HG03571 (cell line): ENCODE measurements around the gene PDZD7.

Experiments
- ATAC-seq: cut with Tn5 transposase; IDR thresholded peaks from one replicate; pipeline ENCODE4 v1.9.1; 2021; ENCODE audit not compliant: unreplicated experiment

PDZD7 gene

GRCh38 chr10:101020427-101021075, 10.4 kb downstream of the PDZD7 start:
- ATAC-seq = no peak

- no peak for ATAC-seq
Measured at GRCh38 chr10:101019440-101019703, 11.6 kb downstream of the PDZD7 start.

- ATAC-seq = no peak
Measured at GRCh38 chr10:101018600-101019439, 12.1 kb downstream of the PDZD7 start.

GRCh38 chr10:101018118-101018599, 12.8 kb downstream of the PDZD7 start:
- no peak for ATAC-seq

- ATAC-seq = no peak
Measured at GRCh38 chr10:101016814-101017213, 14.1 kb downstream of the PDZD7 start.

- ATAC-seq = no peak
Measured at GRCh38 chr10:101015582-101015973, 15.4 kb downstream of the PDZD7 start.

GRCh38 chr10:101014966-101015581, 15.9 kb downstream of the PDZD7 start:
- ATAC-seq = no peak

- ATAC-seq = no peak
Measured at GRCh38 chr10:101014230-101014884, 16.6 kb downstream of the PDZD7 start.

GRCh38 chr10:101013365-101013825, 17.5 kb downstream of the PDZD7 start:
- ATAC-seq = no peak

GRCh38 chr10:101012525-101013364, 18.2 kb downstream of the PDZD7 start:
- ATAC-seq = peak; percentile 73

- ATAC-seq = no peak
Measured at GRCh38 chr10:101011517-101012423, 19.2 kb downstream of the PDZD7 start.

GRCh38 chr10:101010329-101010728, 20.6 kb downstream of the PDZD7 start:
- no peak for ATAC-seq

GRCh38 chr10:101008823-101009423, 22.0 kb downstream of the PDZD7 start:
- ATAC-seq = no peak

GRCh38 chr10:101007915-101008822, 22.8 kb downstream of the PDZD7 start:
- ATAC-seq = no peak

- no peak for ATAC-seq
Measured at GRCh38 chr10:101007099-101007711, 23.7 kb downstream of the PDZD7 start.

- ATAC-seq = no peak
Measured at GRCh38 chr10:101006593-101007098, 24.3 kb downstream of the PDZD7 start.

GRCh38 chr10:101005869-101006567, 24.9 kb downstream of the PDZD7 start:
- ATAC-seq = no peak
